ENCODE data around the gene CHST8. TPM values are rescaled to one million over a fixed set of nuclear protein-coding genes. Genes with fewer than 3 reads are reported as not detected.

The CHST8 gene
- polyA plus RNA-seq, 3 donors: not detected

DNA sequence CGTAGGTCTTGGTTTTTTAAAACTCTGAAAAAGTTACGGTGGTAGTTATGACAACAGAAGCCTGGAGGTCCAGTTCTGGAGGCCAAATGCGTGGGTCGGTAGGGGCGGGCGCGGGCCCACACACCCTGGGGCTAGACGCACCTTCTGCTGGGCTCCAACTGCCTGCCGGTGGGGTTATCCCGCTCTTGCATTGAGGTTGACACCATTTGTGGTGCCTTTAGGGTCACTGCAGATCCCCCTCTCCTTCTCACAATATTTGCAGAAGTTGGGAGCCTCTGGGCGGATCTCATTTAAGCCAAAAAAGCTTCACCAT lies 81.6 kb downstream of the CHST8 start:
- no peak overlapping the region for H3K27ac ChIP-seq (ENCODE audit: low read depth in 1 of 2, low read length in 2 of 2)
- Mint-ChIP-seq H3K4me3 (no peak overlapping the region), H3K9me3 (no peaks in the 10 kb centered on the region), H3K27ac (no peak overlapping the region), H3K27me3 (ENCODE audit: low read depth in 3 of 3) (no peaks in the 10 kb centered on the region), H3K4me1 (no peaks in the 10 kb centered on the region), H3K36me3 (no peaks in the 10 kb centered on the region)
- H3K4me2 ChIP-seq (replicated peaks; ENCODE audit: extremely low read depth, low read length, poor library complexity, severe bottlenecking): no peak overlapping the region
- no peaks in the 10 kb centered on the region for H3K27me3 ChIP-seq (ENCODE audit: control insufficient read depth in 2 of 2, insufficient read depth in 2 of 2, low read length in 2 of 2)
- H3K4me3 ChIP-seq (replicated peaks in 1 of 3; ENCODE audit: low read depth in 2 of 3, low read length in 3 of 3): no peak overlapping the region
- H2AFZ ChIP-seq (ENCODE audit: insufficient read depth, low read depth, low read length, poor library complexity, severe bottlenecking): no peak overlapping the region
- no peaks in the 10 kb centered on the region for H3K4me1 ChIP-seq (ENCODE audit: control insufficient read depth in 1 of 2, insufficient read depth in 2 of 2, low read length in 2 of 2)
- TF ChIP-seq, protein P1, sequence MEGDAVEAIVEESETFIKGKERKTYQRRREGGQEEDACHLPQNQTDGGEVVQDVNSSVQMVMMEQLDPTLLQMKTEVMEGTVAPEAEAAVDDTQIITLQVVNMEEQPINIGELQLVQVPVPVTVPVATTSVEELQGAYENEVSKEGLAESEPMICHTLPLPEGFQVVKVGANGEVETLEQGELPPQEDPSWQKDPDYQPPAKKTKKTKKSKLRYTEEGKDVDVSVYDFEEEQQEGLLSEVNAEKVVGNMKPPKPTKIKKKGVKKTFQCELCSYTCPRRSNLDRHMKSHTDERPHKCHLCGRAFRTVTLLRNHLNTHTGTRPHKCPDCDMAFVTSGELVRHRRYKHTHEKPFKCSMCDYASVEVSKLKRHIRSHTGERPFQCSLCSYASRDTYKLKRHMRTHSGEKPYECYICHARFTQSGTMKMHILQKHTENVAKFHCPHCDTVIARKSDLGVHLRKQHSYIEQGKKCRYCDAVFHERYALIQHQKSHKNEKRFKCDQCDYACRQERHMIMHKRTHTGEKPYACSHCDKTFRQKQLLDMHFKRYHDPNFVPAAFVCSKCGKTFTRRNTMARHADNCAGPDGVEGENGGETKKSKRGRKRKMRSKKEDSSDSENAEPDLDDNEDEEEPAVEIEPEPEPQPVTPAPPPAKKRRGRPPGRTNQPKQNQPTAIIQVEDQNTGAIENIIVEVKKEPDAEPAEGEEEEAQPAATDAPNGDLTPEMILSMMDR (IDR thresholded peaks at IDR 0.05): no peak
- H4K20me1 ChIP-seq (ENCODE audit: insufficient read depth, low read length): no peaks in the 10 kb centered on the region
- H3K36me3 ChIP-seq (replicated peaks in 1 of 2; ENCODE audit: control insufficient read depth in 1 of 2, insufficient read depth in 2 of 2, low read length in 2 of 2): no peaks in the 10 kb centered on the region
- no peak for DNase-seq
- H3K9me3 ChIP-seq (replicated peaks in 1 of 2; ENCODE audit: control insufficient read depth in 1 of 2, insufficient read depth in 1 of 2, low read length in 2 of 2): no peaks in the 10 kb centered on the region
- WGBS (ENCODE audit: insufficient coverage): 99% methylated on average over 9 of the region's 11 CpGs
- H3K9ac ChIP-seq (ENCODE audit: insufficient read depth, low read length, poor library complexity, severe bottlenecking): no peak overlapping the region
- intact Hi-C loops (cut with micrococcal nuclease): no loop called here
- H3K79me2 ChIP-seq (ENCODE audit: insufficient read depth, low read length): no peaks in the 10 kb centered on the region

DNA sequence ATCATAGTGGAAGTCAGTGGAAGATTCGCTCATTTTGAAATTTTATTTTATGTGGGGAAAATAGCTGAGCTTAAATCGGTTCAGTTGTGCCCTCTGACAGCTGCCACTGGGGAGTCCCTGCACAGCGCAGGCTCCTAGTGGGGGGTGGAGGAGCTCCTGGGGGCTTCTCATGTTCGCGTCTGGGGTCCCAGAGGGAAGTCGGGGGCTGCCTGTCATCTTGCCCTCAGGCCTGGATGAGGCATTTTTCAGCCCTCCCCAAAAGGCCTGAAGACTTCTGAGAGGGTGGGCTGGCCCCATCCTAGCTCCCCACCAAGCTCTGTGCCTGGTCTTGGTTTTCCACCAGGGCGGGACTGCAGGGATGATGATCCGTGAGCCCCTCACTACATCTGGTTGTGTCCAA lies 82.1 kb downstream of the CHST8 start:
- no peak overlapping the region for H3K4me3 Mint-ChIP-seq
- H3K9me3 Mint-ChIP-seq: no peaks in the 10 kb centered on the region
- Histone ChIP-seq H3K27me3 (ENCODE audit: control insufficient read depth in 2 of 2, insufficient read depth in 2 of 2, low read length in 2 of 2) (no peaks in the 10 kb centered on the region), H4K20me1 (ENCODE audit: insufficient read depth, low read length) (no peaks in the 10 kb centered on the region), H3K4me3 (replicated peaks in 1 of 3; ENCODE audit: low read depth in 2 of 3, low read length in 3 of 3) (no peak overlapping the region), H3K9me3 (replicated peaks in 1 of 2; ENCODE audit: control insufficient read depth in 1 of 2, insufficient read depth in 1 of 2, low read length in 2 of 2) (no peaks in the 10 kb centered on the region), H2AFZ (ENCODE audit: insufficient read depth, low read depth, low read length, poor library complexity, severe bottlenecking) (no peak overlapping the region), H3K9ac (ENCODE audit: insufficient read depth, low read length, poor library complexity, severe bottlenecking) (no peak overlapping the region), H3K27ac (ENCODE audit: low read depth in 1 of 2, low read length in 2 of 2) (no peak overlapping the region), H3K79me2 (ENCODE audit: insufficient read depth, low read length) (no peaks in the 10 kb centered on the region), H3K4me1 (ENCODE audit: control insufficient read depth in 1 of 2, insufficient read depth in 2 of 2, low read length in 2 of 2) (no peaks in the 10 kb centered on the region), H3K36me3 (replicated peaks in 1 of 2; ENCODE audit: control insufficient read depth in 1 of 2, insufficient read depth in 2 of 2, low read length in 2 of 2) (no peaks in the 10 kb centered on the region), H3K4me2 (replicated peaks; ENCODE audit: extremely low read depth, low read length, poor library complexity, severe bottlenecking) (no peak overlapping the region)
- H3K27me3 Mint-ChIP-seq (ENCODE audit: low read depth in 3 of 3): no peaks in the 10 kb centered on the region
- no peak for DNase-seq
- intact Hi-C loops (cut with micrococcal nuclease): no loop called here
- no peaks in the 10 kb centered on the region for H3K36me3 Mint-ChIP-seq
- no peak overlapping the region for H3K27ac Mint-ChIP-seq
- WGBS (ENCODE audit: insufficient coverage): 94% methylated on average over 6 of the region's 8 CpGs
- no peaks in the 10 kb centered on the region for H3K4me1 Mint-ChIP-seq
- TF ChIP-seq, protein P1 (IDR thresholded peaks at IDR 0.05): no peak

Data from CD14-positive monocyte (primary cell).